GM18505 (cell line): ENCODE results near the gene HIC1.

ENCODE experiments used
- ATAC-seq: cut with Tn5 transposase; IDR thresholded peaks from one replicate; pipeline ENCODE4 v1.9.1; 2021; ENCODE audit not compliant: unreplicated experiment
- POLR2A ChIP-seq: IDR thresholded peaks from 4 replicates; pipeline ENCODE4 v1.6.1; 2011; ENCODE audit warnings: borderline replicate concordance; ENCODE audit not compliant: insufficient read depth, insufficient read length; ENCODE audit errors: extremely low read depth

The HIC1 gene

GRCh38 chr17:2094891-2095535 is 40.1 kb downstream of the HIC1 start:
- ATAC-seq: no peak

GRCh38 chr17:2095536-2095910 is 40.6 kb downstream of the HIC1 start:
- TF ChIP-seq POLR2A: no peak
- ATAC-seq: no peak

More at GRCh38 chr17:2094891-2095535, 40.1 kb downstream of the HIC1 start:
- TF ChIP-seq POLR2A: no peak

- ATAC-seq: no peak
- no peak for TF ChIP-seq POLR2A
These were observed 46.8 kb downstream of the HIC1 start for GRCh38 chr17:2101448-2102257.

GRCh38 chr17:2102931-2103809 is 48.3 kb downstream of the HIC1 start:
- ATAC-seq: no peak

DNA sequence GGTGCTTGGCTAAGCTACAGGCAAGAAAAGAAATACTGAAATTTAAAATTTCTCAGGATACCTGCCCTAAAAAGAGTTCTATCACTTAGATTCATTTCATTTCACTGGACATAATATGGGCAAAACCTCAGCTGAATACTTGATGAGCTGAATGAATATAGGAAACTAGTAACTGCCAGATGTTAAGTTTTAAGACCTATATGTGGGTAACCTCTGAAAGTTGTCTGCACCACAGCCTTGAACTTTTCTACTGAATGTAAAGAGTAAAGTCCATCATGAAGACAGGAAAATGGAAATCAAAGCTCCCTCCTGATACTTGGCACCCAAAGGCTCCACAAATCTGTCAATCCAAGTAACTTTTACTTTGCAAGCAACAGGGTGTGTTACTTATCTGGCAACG is 50.8 kb downstream of the HIC1 start:
- no peak for TF ChIP-seq POLR2A

More at GRCh38 chr17:2102931-2103809, 48.3 kb downstream of the HIC1 start:
- no peak for TF ChIP-seq POLR2A

DNA sequence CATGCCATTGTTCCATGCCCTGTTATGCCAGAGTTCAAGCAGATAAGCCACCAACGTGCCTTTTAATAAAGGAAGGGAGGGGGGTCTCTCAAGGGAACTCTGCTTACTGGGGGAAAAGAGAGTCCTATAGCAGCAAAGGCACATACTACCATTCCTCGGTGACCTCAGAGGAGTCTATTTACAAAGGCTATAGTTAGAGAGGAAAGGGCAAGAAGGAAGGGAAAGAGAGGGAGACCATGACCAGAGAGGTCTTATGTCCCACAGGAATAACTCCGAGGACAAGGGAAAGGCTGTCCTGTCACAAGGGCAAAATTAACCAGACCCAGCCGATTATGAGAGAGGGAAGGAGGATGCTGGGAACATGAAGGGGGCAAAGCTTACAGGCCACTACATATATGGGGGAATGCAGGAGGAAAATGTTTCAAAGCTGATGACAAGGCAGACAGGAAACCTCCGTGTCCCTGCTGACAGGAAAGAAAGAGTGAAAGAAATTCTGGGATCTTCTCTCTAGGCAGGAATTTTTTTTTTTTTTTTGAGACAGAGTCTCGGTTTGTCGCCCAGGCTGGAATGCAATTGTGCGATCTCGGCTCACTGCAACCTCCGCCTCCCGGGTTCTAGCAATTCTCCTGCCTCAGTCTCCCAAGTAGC is 51.5 kb downstream of the HIC1 start:
- no peak for TF ChIP-seq POLR2A
- ATAC-seq: no peak

More for the DNA sequence above, 50.8 kb downstream of the HIC1 start:
- no peak for ATAC-seq

GRCh38 chr17:2107050-2107449 is 52.1 kb downstream of the HIC1 start:
- ATAC-seq: no peak
- TF ChIP-seq POLR2A: no peak

DNA sequence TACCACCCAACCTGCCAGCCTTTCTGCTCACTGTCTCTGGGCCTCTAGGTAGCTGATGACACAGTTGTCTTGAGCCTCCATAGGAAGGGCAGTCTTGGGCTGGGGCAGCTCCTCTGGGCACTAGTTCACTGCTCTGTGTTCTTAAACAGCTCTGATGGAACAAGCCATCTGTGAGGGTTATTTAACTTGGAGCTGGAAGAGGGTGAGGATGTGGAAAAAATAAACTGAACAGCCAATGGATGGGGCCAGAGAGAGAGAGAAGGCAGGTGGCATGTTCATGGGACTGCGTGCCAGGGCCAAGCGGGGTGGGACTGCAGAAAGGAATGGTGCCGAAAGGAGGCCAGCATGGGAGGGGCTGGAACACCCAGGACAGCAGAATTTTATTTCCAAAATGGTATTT is 52.6 kb downstream of the HIC1 start:
- no peak for ATAC-seq
- TF ChIP-seq POLR2A: no peak

- TF ChIP-seq POLR2A: no peak
- no peak for ATAC-seq
These were observed 53.3 kb downstream of the HIC1 start for GRCh38 chr17:2108170-2108569.

DNA sequence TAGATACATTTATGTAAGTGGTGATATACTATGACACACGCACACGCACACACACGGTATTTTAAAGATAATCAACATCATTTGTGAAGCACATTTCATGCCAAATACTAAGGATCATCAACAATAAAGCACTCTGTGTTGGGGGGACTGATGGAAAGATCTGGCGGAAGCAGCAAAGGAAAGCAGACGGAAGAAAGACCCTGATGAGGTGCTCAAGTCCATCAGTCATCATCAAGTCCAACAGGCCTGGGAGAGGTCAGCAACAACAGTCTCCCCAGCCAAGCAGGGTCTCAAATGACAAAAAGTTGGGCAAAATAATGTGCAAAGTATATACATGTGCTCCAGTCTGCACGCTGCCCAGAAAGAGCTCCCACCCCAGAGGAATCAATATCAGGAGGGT is 55.5 kb downstream of the HIC1 start:
- no peak for ATAC-seq

DNA sequence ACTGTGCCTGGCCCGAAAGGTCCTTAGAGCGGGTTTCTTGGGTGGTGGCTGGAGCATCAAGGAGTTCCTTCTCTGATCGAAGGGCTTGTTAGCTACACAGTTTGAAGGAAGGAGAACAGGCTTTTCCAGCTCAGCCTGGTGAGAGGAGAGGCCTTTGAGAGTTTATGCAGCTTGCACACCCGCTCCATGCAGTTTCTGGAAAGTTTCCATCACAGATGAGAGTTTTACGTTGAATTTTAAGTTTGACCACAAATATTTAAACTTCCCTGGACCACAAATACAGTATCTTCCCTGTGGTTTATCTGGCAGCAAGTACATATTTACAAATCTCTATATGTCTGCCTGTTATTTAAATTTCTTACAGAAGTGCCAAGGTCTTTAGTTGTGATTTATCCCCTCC is 56.8 kb downstream of the HIC1 start:
- ATAC-seq: no peak
- TF ChIP-seq POLR2A: no peak

More for the DNA sequence above, 55.5 kb downstream of the HIC1 start:
- no peak for TF ChIP-seq POLR2A
